Measurements from ENCODE around the gene REEP2.
A peak's percentile ranks its signal among the peaks of the same experiment; 100 is the strongest.

The REEP2 gene

DNA sequence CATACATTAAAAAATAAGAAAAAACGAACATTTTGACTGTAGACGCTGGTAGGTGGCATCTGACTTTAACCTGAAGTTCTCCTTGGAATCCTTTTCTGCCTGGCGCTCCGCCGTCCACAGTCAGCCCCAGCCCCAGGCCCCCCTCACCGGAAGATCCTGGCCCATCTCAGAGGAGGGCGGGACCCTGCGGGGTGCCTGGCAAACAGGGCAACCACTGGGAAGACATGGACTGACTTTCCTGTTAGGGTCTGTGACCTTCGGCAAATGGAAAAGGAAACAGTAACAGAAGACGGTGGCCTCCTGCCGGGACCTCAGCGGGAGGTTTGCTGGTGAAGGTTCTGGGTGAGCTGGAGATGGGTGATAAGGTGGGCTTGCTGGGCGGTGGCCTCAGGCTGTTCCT lies 14.7 kb downstream of the REEP2 start:
- ATAC-seq (ENCODE audit: low read depth): no peak
- Histone ChIP-seq H3K36me3 (ENCODE audit: low read depth) (no peaks in the 10 kb centered on the region), H3K9me3 (ENCODE audit: severe bottlenecking) (no peaks in the 10 kb centered on the region), H3K27me3 (ENCODE audit: insufficient read depth, poor library complexity, severe bottlenecking) (no peaks in the 10 kb centered on the region), H3K27ac (ENCODE audit: poor library complexity, severe bottlenecking) (no peak overlapping the region), H3K4me3 (ENCODE audit: severe bottlenecking) (no peak overlapping the region), H3K4me1 (ENCODE audit: insufficient read depth, poor library complexity, severe bottlenecking) (no peaks in the 10 kb centered on the region)
- DNase-seq (ENCODE audit: low spot score): peak; percentile 47
- TF ChIP-seq, protein P1, sequence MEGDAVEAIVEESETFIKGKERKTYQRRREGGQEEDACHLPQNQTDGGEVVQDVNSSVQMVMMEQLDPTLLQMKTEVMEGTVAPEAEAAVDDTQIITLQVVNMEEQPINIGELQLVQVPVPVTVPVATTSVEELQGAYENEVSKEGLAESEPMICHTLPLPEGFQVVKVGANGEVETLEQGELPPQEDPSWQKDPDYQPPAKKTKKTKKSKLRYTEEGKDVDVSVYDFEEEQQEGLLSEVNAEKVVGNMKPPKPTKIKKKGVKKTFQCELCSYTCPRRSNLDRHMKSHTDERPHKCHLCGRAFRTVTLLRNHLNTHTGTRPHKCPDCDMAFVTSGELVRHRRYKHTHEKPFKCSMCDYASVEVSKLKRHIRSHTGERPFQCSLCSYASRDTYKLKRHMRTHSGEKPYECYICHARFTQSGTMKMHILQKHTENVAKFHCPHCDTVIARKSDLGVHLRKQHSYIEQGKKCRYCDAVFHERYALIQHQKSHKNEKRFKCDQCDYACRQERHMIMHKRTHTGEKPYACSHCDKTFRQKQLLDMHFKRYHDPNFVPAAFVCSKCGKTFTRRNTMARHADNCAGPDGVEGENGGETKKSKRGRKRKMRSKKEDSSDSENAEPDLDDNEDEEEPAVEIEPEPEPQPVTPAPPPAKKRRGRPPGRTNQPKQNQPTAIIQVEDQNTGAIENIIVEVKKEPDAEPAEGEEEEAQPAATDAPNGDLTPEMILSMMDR (IDR thresholded peaks at IDR 0.05; ENCODE audit: poor library complexity, severe bottlenecking): no peak

DNA sequence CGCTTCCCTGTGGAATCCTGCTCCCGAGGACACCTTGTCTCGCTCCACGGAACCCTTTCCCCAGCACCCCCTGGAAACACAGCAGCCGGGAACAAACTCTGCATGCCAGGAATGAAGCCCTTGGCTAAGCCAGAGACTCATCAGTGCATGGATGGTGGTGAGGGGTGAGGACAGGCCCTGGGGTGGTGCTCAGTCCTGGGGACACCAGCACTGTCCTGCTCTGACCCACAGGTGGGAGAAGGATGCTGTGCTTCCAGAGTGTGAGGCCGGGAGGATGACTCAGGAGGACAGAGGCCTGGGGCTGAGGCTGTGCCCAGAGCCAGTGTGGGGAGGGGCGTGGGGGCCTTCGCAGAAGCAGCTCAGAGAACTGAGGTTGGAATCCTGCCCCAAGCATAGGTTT lies 15.3 kb downstream of the REEP2 start:
- TF ChIP-seq, protein P1 (IDR thresholded peaks at IDR 0.05; ENCODE audit: poor library complexity, severe bottlenecking): no peak
- DNase-seq (ENCODE audit: low spot score) (peak; percentile 61), ATAC-seq (ENCODE audit: low read depth) (no peak)
- Histone ChIP-seq H3K9me3 (ENCODE audit: severe bottlenecking) (no peaks in the 10 kb centered on the region), H3K27me3 (ENCODE audit: insufficient read depth, poor library complexity, severe bottlenecking) (no peaks in the 10 kb centered on the region), H3K36me3 (ENCODE audit: low read depth) (no peaks in the 10 kb centered on the region), H3K4me3 (ENCODE audit: severe bottlenecking) (no peak overlapping the region), H3K4me1 (ENCODE audit: insufficient read depth, poor library complexity, severe bottlenecking) (no peaks in the 10 kb centered on the region), H3K27ac (ENCODE audit: poor library complexity, severe bottlenecking) (no peak overlapping the region)

DNA sequence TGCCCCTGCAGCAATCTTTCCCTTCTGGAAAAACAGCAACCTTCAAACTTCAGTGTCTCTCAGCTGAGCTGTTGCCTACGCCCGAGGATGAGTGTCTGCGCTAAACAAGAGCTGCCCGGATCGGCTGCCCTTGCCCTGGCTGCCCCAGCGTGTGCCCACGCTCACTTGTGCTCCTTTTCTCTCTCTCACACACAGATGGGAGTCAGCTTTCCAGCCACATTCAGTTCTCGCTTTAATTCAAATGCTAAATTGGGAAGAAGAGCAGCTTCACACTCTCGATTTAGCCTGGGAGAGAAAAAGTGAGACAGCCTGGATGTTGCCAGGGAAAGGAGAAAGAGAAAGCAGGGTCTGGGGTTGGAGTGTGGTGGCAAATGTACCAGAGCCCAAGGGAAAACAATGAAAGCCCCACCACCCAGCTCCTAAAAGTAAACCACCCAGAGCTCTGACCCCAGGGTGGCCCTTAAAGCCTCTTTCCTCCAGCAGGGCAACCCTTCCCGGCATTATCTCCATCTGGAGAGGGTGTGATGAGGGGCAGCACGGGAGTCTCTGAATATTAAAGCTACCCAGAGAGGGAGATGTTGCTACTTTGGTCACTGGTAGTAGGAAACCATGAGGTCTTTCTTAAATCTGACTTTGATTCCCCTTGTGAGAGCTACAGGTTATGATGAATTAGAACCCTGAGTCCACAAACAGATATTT lies 16.5 kb downstream of the REEP2 start:
- Histone ChIP-seq H3K4me3 (ENCODE audit: severe bottlenecking) (no peak overlapping the region), H3K27me3 (ENCODE audit: insufficient read depth, poor library complexity, severe bottlenecking) (no peaks in the 10 kb centered on the region), H3K9me3 (ENCODE audit: severe bottlenecking) (no peaks in the 10 kb centered on the region), H3K36me3 (ENCODE audit: low read depth) (no peaks in the 10 kb centered on the region), H3K4me1 (ENCODE audit: insufficient read depth, poor library complexity, severe bottlenecking) (no peaks in the 10 kb centered on the region), H3K27ac (ENCODE audit: poor library complexity, severe bottlenecking) (no peak overlapping the region)
- DNase-seq (ENCODE audit: low spot score) (peak; percentile 6), ATAC-seq (ENCODE audit: low read depth) (no peak)
- TF ChIP-seq, protein P1 (IDR thresholded peaks at IDR 0.05; ENCODE audit: poor library complexity, severe bottlenecking): no peak

DNA sequence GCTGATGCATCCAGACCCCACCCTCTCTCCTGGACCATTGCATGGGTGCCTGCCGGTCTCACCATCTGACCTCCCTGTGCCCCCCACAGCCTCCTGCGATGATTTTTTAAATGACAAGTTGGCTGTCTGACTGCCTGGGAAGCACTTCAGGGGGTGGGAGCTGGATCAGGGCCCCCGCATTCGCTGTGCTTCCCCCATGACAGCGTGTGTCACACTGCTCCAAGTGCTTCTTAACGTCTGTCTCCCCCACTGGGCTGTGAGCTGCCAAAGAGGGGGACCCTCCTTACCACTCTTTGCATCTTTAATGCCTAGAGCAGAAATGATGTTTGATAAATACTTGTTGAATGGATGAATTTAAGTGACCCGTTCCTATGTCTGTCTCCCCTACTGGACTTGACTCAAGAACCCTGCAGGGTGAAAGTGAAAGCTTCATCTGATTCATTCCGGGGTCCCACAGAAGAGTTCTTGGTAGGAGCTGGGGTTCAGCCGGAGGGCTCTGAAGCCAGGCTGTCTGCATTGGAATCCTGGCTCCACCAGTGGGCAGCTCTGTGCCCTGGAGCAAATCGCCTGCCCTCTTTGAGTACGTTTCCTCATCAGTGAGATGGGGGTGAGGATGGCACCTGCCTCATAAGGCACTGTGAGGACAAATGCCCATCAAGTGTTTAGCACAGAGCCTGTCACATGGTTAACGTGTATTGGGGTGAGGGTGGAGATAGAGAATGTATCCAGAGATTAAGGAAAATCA lies 18.8 kb downstream of the REEP2 start:
- TF ChIP-seq, protein P1 (IDR thresholded peaks at IDR 0.05; ENCODE audit: poor library complexity, severe bottlenecking): no peak
- Histone ChIP-seq H3K4me1 (ENCODE audit: insufficient read depth, poor library complexity, severe bottlenecking) (no peaks in the 10 kb centered on the region), H3K4me3 (ENCODE audit: severe bottlenecking) (no peak overlapping the region), H3K9me3 (ENCODE audit: severe bottlenecking) (no peaks in the 10 kb centered on the region), H3K36me3 (ENCODE audit: low read depth) (no peaks in the 10 kb centered on the region), H3K27ac (ENCODE audit: poor library complexity, severe bottlenecking) (no peak overlapping the region), H3K27me3 (ENCODE audit: insufficient read depth, poor library complexity, severe bottlenecking) (no peaks in the 10 kb centered on the region)
- ATAC-seq (ENCODE audit: low read depth) (no peak), DNase-seq (ENCODE audit: low spot score) (no peak)

DNA sequence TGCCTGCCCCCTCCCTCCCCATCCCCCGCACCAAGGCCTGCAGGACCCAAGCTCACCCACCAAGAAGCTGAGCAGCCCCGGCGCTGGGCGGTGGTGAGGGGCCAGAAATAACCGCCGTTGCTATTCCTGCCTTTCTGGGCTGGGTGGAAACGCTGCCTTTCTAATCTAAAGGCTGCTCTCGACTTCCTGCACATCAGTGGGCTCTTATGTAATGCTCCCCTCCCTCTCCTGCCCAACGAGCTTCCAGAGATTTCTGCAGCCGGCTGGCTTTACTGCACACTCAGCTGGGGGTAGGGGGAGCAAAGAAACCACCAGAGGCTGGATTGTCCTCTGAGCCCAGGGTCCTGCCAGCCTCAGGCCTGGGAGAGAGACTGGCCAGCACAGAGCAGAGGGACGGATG lies 19.5 kb downstream of the REEP2 start:
- no peak overlapping the region for H3K4me3 ChIP-seq (ENCODE audit: severe bottlenecking)
- TF ChIP-seq, protein P1 (IDR thresholded peaks at IDR 0.05; ENCODE audit: poor library complexity, severe bottlenecking): no peak
- no peaks in the 10 kb centered on the region for H3K4me1 ChIP-seq (ENCODE audit: insufficient read depth, poor library complexity, severe bottlenecking)
- H3K9me3 ChIP-seq (ENCODE audit: severe bottlenecking): no peaks in the 10 kb centered on the region
- H3K36me3 ChIP-seq (ENCODE audit: low read depth): no peaks in the 10 kb centered on the region
- H3K27me3 ChIP-seq (ENCODE audit: insufficient read depth, poor library complexity, severe bottlenecking): no peaks in the 10 kb centered on the region
- H3K27ac ChIP-seq (ENCODE audit: poor library complexity, severe bottlenecking): no peak overlapping the region
- no peak for DNase-seq (ENCODE audit: low spot score)
- ATAC-seq (ENCODE audit: low read depth): no peak
